Endothelial cell of umbilical vein (primary cell): ENCODE data around the gene GADD45A.

ENCODE experiments used
- CTCF ChIP-seq, 2 donors: IDR thresholded peaks; 1 replicate in 1 of 2; 2 replicates in 1 of 2; pipeline ENCODE4 v1.5.1; 2011; ENCODE audit warnings: low read length in 2 of 2, mild to moderate bottlenecking in 2 of 2, moderate library complexity in 2 of 2, control low read depth in 1 of 2, inconsistent platforms in 1 of 2, low read depth in 1 of 2; ENCODE audit not compliant: insufficient read depth in 1 of 2; ENCODE audit errors: extremely low read depth in 1 of 2
- EZH2 ChIP-seq: IDR thresholded peaks from 2 replicates; pipeline ENCODE4 v1.6.1; 2012; ENCODE audit warnings: borderline replicate concordance, low read depth, mild to moderate bottlenecking, moderate library complexity, low read length, inconsistent platforms; ENCODE audit not compliant: severe bottlenecking
- GATA2 ChIP-seq: IDR thresholded peaks from 2 replicates; pipeline ENCODE4 v1.7.0; 2011; ENCODE audit warnings: low read depth, mild to moderate bottlenecking, moderate library complexity, mixed read lengths, low read length; ENCODE audit not compliant: insufficient read length, insufficient read depth
- MYC ChIP-seq: IDR thresholded peaks from one replicate; pipeline ENCODE4 v1.6.1; 2011; ENCODE audit warnings: mild to moderate bottlenecking, low read depth, low read length
- POLR2AphosphoS5 ChIP-seq: IDR thresholded peaks from 2 replicates; pipeline ENCODE4 v1.6.1; 2012; ENCODE audit warnings: low read depth, mild to moderate bottlenecking, control low read depth, low read length, moderate library complexity; ENCODE audit not compliant: insufficient read depth

- no peak for TF ChIP-seq MYC
- TF ChIP-seq CTCF (IDR thresholded peaks at IDR 0.05; ENCODE audit: extremely low read depth in 1 of 2, insufficient read depth in 1 of 2, low read depth in 1 of 2, low read length in 2 of 2) = no peak
- no peak for TF ChIP-seq GATA2
- no peak for TF ChIP-seq EZH2
- TF ChIP-seq POLR2AphosphoS5 = no peak
Measured at GRCh38 chr1:67677930-67678329, 7.1 kb upstream of the GADD45A start.
